Fibroblast of villous mesenchyme (primary cell): ENCODE data around the gene HPS5. TPM values are rescaled to one million over a fixed set of nuclear protein-coding genes. Genes with fewer than 3 reads are reported as not detected.
A peak's percentile ranks its signal among the peaks of the same experiment; 100 is the strongest.

Experiments used
- DNase-seq: peaks from one replicate; pipeline ENCODE4 v3.0.0-alpha.2; 2010; ENCODE audit warnings: low read depth
- H3K4me3 ChIP-seq: 2 replicates; pipeline ENCODE4 v1.5.1; 2011; ENCODE audit warnings: low read depth, mild to moderate bottlenecking, low read length
- CTCF ChIP-seq: IDR thresholded peaks from 2 replicates; pipeline ENCODE4 v1.5.1; 2012; ENCODE audit warnings: low read depth, mild to moderate bottlenecking, low read length; ENCODE audit not compliant: insufficient read depth
- total RNA-seq: library from RNA; depleted of rRNA; stranded (reverse); fragments of >200 nt; gene quantifications from 2 replicates; pipeline ENCODE4 v1.2.3, GENCODE V29; 2012

HPS5 gene
- total RNA-seq, 1 donor = 70.8 TPM

GRCh38 chr11:18312012-18312411, 9.9 kb downstream of the HPS5 start:
- H3K4me3 ChIP-seq = no peak overlapping the region
- no peak for TF ChIP-seq CTCF
- DNase-seq = peak; percentile 13

- DNase-seq = no peak
- H3K4me3 ChIP-seq = no peak overlapping the region
- no peak for TF ChIP-seq CTCF
These were observed 11.1 kb downstream of the HPS5 start for GRCh38 chr11:18310800-18311340.

GRCh38 chr11:18309691-18310090, 12.2 kb downstream of the HPS5 start:
- no peak overlapping the region for H3K4me3 ChIP-seq
- no peak for TF ChIP-seq CTCF
- DNase-seq = no peak

- DNase-seq = no peak
These were observed 13.7 kb downstream of the HPS5 start for GRCh38 chr11:18308242-18308641.

GRCh38 chr11:18307461-18308139, 14.3 kb downstream of the HPS5 start:
- no peak overlapping the region for H3K4me3 ChIP-seq
- TF ChIP-seq CTCF = no peak

More at GRCh38 chr11:18308242-18308641, 13.7 kb downstream of the HPS5 start:
- TF ChIP-seq CTCF = no peak
- H3K4me3 ChIP-seq = no peak overlapping the region

GRCh38 chr11:18304745-18305144, 17.2 kb downstream of the HPS5 start:
- no peak for DNase-seq
- H3K4me3 ChIP-seq = no peak overlapping the region
- TF ChIP-seq CTCF = no peak

More at GRCh38 chr11:18307461-18308139, 14.3 kb downstream of the HPS5 start:
- DNase-seq = no peak

- H3K4me3 ChIP-seq = no peak overlapping the region
- TF ChIP-seq CTCF = no peak
- no peak for DNase-seq
These were observed 22.2 kb downstream of the HPS5 start for GRCh38 chr11:18299721-18300120.
